GM23248 (cell line): ENCODE results near the gene TMEM131L.
"Not testable (repeated sequence)": the region's sequence is repeated elsewhere in the genome, so short reads cannot be mapped to it uniquely, and the experiment has no call there.

Experiments used
- EZH2 ChIP-seq: fragments of 200-600 bp; sonication (generic); IDR thresholded peaks from 2 replicates; pipeline ENCODE4 v1.6.1; 2018; ENCODE audit warnings: antibody characterized with exemption, mild to moderate bottlenecking; ENCODE audit not compliant: insufficient read depth, poor library complexity, severe bottlenecking
- EZH2phosphoT487 ChIP-seq: fragments of 200-600 bp; sonication (generic); IDR thresholded peaks from 2 replicates; pipeline ENCODE4 v1.6.1; 2018; ENCODE audit warnings: antibody characterized with exemption, moderate library complexity, mild to moderate bottlenecking, low read depth; ENCODE audit not compliant: insufficient read depth

GRCh38 chr4:153609070-153609469 is 142.9 kb downstream of the TMEM131L start:
- not testable (repeated sequence) for TF ChIP-seq EZH2phosphoT487, EZH2
